H1 (cell line): ENCODE results near the gene DCAF12L2. TPM values are rescaled to one million over a fixed set of nuclear protein-coding genes. Genes with fewer than 3 reads are reported as not detected.

Experiments used
- CTCF ChIA-PET: fragments of 300-600 bp; sonication (Branson Sonifier 250); formaldehyde crosslinking; loops from one replicate; lab custom pipeline; 2021; ENCODE audit not compliant: partially characterized antibody; lab: Charles Lee
- POLR2A ChIA-PET: fragments of 300-600 bp; sonication (Branson Sonifier 250); formaldehyde crosslinking; loops from one replicate; lab custom pipeline; 2021; ENCODE audit warnings: inconsistent platforms; ENCODE audit not compliant: partially characterized antibody; lab: Charles Lee
- DNase-seq, 2 experiments: peaks; one replicate each; pipeline versions ENCODE4 v3.0.0 to v3.0.0-alpha.2; 2010 to 2022; ENCODE audit warnings: low spot score in 2 of 2, low read depth in 1 of 2, mixed read lengths in 1 of 2
- FAIRE-seq: peaks from 2 replicates; lab custom pipeline; 2011; peaks lifted over from hg19 to GRCh38; lab: Jason Lieb, UNC
- H2AFZ ChIP-seq: 2 replicates; pipeline ENCODE4 v1.8.1; 2012; ENCODE audit warnings: low read length, inconsistent platforms
- H2AK5ac ChIP-seq: 2 replicates; pipeline ENCODE4 v1.6.1; 2013; ENCODE audit warnings: low read depth, low read length
- H2BK120ac ChIP-seq: replicated peaks from 2 replicates; pipeline ENCODE3; 2013; ENCODE audit warnings: low read depth, low read length, inconsistent platforms
- H2BK12ac ChIP-seq: 2 replicates; pipeline ENCODE4 v1.6.1; 2013; ENCODE audit warnings: low read depth, low read length
- H2BK15ac ChIP-seq: 2 replicates; pipeline ENCODE4 v1.6.1; 2013; ENCODE audit warnings: low read length
- H2BK20ac ChIP-seq: 2 replicates; pipeline ENCODE4 v1.6.1; 2013; ENCODE audit warnings: low read length
- H2BK5ac ChIP-seq: 2 replicates; pipeline ENCODE4 v1.6.1; 2013; ENCODE audit warnings: low read depth, low read length
- H3K14ac ChIP-seq: 2 replicates; pipeline ENCODE4 v1.6.1; 2013; ENCODE audit warnings: inconsistent platforms; ENCODE audit not compliant: insufficient read length
- H3K18ac ChIP-seq: 2 replicates; pipeline ENCODE4 v1.6.1; 2013; ENCODE audit warnings: low read length; ENCODE audit errors: extremely low read depth
- H3K23ac ChIP-seq: 2 replicates; pipeline ENCODE4 v1.6.1; 2013; ENCODE audit warnings: inconsistent platforms; ENCODE audit not compliant: insufficient read length
- H3K23me2 ChIP-seq: 2 replicates; pipeline ENCODE4 v1.6.1; 2013; ENCODE audit warnings: low read depth, low read length
- H3K27ac ChIP-seq: 2 replicates; pipeline ENCODE4 v1.6.1; 2011; ENCODE audit warnings: low read depth, low read length, inconsistent platforms
- H3K27me3 ChIP-seq, 4 experiments: replicated peaks in 1 of 4; 1 replicate in 1 of 4; 2 replicates in 3 of 4; pipeline versions ENCODE4 v1.6.1 to v1.8.1; 2011 to 2013; ENCODE audit warnings: low read length in 3 of 4, mild to moderate bottlenecking in 3 of 4, inconsistent platforms in 2 of 4, mixed read lengths in 2 of 4, moderate library complexity in 1 of 4; ENCODE audit not compliant: control insufficient read depth in 3 of 4, insufficient read depth in 3 of 4; ENCODE audit errors: extremely low read depth in 1 of 4
- H3K36me3 ChIP-seq, 4 experiments: 2 replicates each; pipeline versions ENCODE4 v1.6.1 to v1.8.1; 2011 to 2013; ENCODE audit warnings: mild to moderate bottlenecking in 4 of 4, low read length in 3 of 4, moderate library complexity in 2 of 4, control low read depth in 1 of 4, inconsistent platforms in 1 of 4; ENCODE audit not compliant: insufficient read depth in 4 of 4, control insufficient read depth in 2 of 4
- H3K4ac ChIP-seq: replicated peaks from 2 replicates; pipeline ENCODE3; 2013; ENCODE audit warnings: low read length, low read depth, mixed read lengths, inconsistent platforms; ENCODE audit not compliant: insufficient read length
- H3K4me1 ChIP-seq, 4 experiments: replicated peaks in 1 of 4; 1 replicate in 1 of 4; 2 replicates in 3 of 4; pipeline versions ENCODE4 v1.6.1 to v1.8.1; 2011 to 2013; ENCODE audit warnings: low read length in 3 of 4, inconsistent platforms in 2 of 4, mixed read lengths in 1 of 4; ENCODE audit not compliant: insufficient read depth in 4 of 4, control insufficient read depth in 3 of 4
- H3K4me2 ChIP-seq, 2 experiments: 2 replicates each; pipeline versions ENCODE4 v1.6.1 to v1.8.1; 2011 to 2013; ENCODE audit warnings: low read depth in 2 of 2, low read length in 2 of 2, control low read depth in 1 of 2, inconsistent platforms in 1 of 2, mild to moderate bottlenecking in 1 of 2; ENCODE audit not compliant: insufficient read depth in 1 of 2
- H3K4me3 ChIP-seq, 4 experiments: fragments of 200-600, 300-600 bp in 1 of 4; sonication (generic), shearing (Covaris generic), sonication (Bioruptor Twin) in 1 of 4; 2 replicates each; pipeline versions ENCODE4 v1.5.1 to v1.8.1; 2011 to 2016; ENCODE audit warnings: low read length in 4 of 4, low read depth in 3 of 4, control low read depth in 2 of 4, inconsistent platforms in 2 of 4, mild to moderate bottlenecking in 2 of 4, mixed read lengths in 1 of 4, moderate library complexity in 1 of 4; ENCODE audit not compliant: insufficient read depth in 2 of 4; ENCODE audit errors: extremely low read depth in 1 of 4
- H3K56ac ChIP-seq: replicated peaks from 2 replicates; pipeline ENCODE3; 2013; ENCODE audit warnings: low read depth, mild to moderate bottlenecking, mixed read lengths, low read length, inconsistent platforms; ENCODE audit not compliant: insufficient read length
- H3K79me1 ChIP-seq: 2 replicates; pipeline ENCODE4 v1.6.1; 2013; ENCODE audit warnings: low read depth, low read length, control low read depth
- H3K79me2 ChIP-seq, 2 experiments: 2 replicates each; pipeline versions ENCODE4 v1.6.1 to v1.8.1; 2012 to 2013; ENCODE audit warnings: low read length in 2 of 2, mild to moderate bottlenecking in 2 of 2, inconsistent platforms in 1 of 2; ENCODE audit not compliant: insufficient read depth in 2 of 2, control insufficient read depth in 1 of 2
- H3K9ac ChIP-seq, 4 experiments: replicated peaks in 1 of 4; 1 replicate in 1 of 4; 2 replicates in 3 of 4; pipeline versions ENCODE4 v1.6.1 to v1.8.1; 2011 to 2013; ENCODE audit warnings: low read depth in 3 of 4, low read length in 3 of 4, control low read depth in 2 of 4, mild to moderate bottlenecking in 2 of 4, moderate library complexity in 2 of 4, inconsistent platforms in 1 of 4; ENCODE audit errors: extremely low read depth in 1 of 4
- H3K9me3 ChIP-seq, 2 experiments: 2 replicates each; pipeline versions ENCODE4 v1.6.1 to v1.8.1; 2012 to 2013; ENCODE audit warnings: mild to moderate bottlenecking in 2 of 2, moderate library complexity in 2 of 2, control low read depth in 1 of 2, inconsistent platforms in 1 of 2, low read depth in 1 of 2, low read length in 1 of 2, mixed read lengths in 1 of 2; ENCODE audit not compliant: insufficient read depth in 2 of 2
- H4K20me1 ChIP-seq, 2 experiments: replicated peaks in 1 of 2; 2 replicates each; pipeline versions ENCODE3 to v1.8.1; 2011 to 2013; ENCODE audit warnings: inconsistent platforms in 2 of 2, low read length in 2 of 2, mild to moderate bottlenecking in 1 of 2; ENCODE audit not compliant: insufficient read depth in 2 of 2, control insufficient read depth in 1 of 2
- H4K5ac ChIP-seq: 2 replicates; pipeline ENCODE4 v1.6.1; 2013; ENCODE audit warnings: low read length, low read depth, mixed read lengths, inconsistent platforms; ENCODE audit not compliant: insufficient read length
- H4K8ac ChIP-seq: 2 replicates; pipeline ENCODE4 v1.8.0; 2013; ENCODE audit warnings: mild to moderate bottlenecking, moderate library complexity, low read length, inconsistent platforms; ENCODE audit not compliant: insufficient read depth; ENCODE audit errors: extremely low read depth
- H4K91ac ChIP-seq: replicated peaks from 2 replicates; pipeline ENCODE3; 2013; ENCODE audit warnings: low read length, mixed read lengths, inconsistent platforms; ENCODE audit not compliant: insufficient read length
- CTCF ChIP-seq, 3 experiments: IDR thresholded peaks; 1 replicate in 2 of 3; 2 replicates in 1 of 3; pipeline versions ENCODE4 v1.5.1 to v1.6.1; 2011; ENCODE audit warnings: low read length in 3 of 3, mild to moderate bottlenecking in 3 of 3, inconsistent platforms in 2 of 3, low read depth in 1 of 3, moderate library complexity in 1 of 3; ENCODE audit not compliant: insufficient read depth in 1 of 3; ENCODE audit errors: control extremely low read depth in 1 of 3
- RAD21 ChIP-seq, 2 experiments: IDR thresholded peaks in 1 of 2; conservative IDR thresholded peaks in 1 of 2; 2 replicates each; pipeline ENCODE4 v1.6.1; 2011; ENCODE audit warnings: low read depth in 2 of 2, low read length in 2 of 2, improper control_type of control experiment in 1 of 2, inconsistent platforms in 1 of 2, mild to moderate bottlenecking in 1 of 2, moderate library complexity in 1 of 2
- SP1 ChIP-seq: IDR thresholded peaks from 2 replicates; pipeline ENCODE4 v1.6.1; 2011; ENCODE audit warnings: low read depth, low read length
- WGBS, 2 experiments: shearing (Covaris generic) in 1 of 2; methylation state at CpG; one replicate each; pipeline versions ENCODE4 v1.1.6 to v1.1.7; 2013 to 2015; ENCODE audit warnings: low lambda C conversion rate in 2 of 2, mixed read lengths in 2 of 2, inconsistent platforms in 1 of 2, low coverage in 1 of 2, missing lambda C conversion rate in 1 of 2; ENCODE audit not compliant: insufficient replicate concordance in 2 of 2, insufficient coverage in 1 of 2, insufficient read length in 1 of 2; ENCODE audit errors: extremely low coverage in 1 of 2, missing lambda C conversion rate in 1 of 2; 5-methylcytosine and 5-hydroxymethylcytosine counted together
- polyA plus RNA-seq, 7 experiments: library from polyadenylated mRNA; depleted of rRNA in 3 of 7; stranded (reverse) in 5 of 7; unstranded in 2 of 7; fragments of >200 nt in 5 of 7; fragments of 200-250 nt in 2 of 7; gene quantifications; 1 replicate in 5 of 7; 2 replicates in 1 of 7; 4 replicates in 1 of 7; pipeline versions ENCODE4 v1.2.1 to v1.2.3, GENCODE V29; 2011 to 2013; ENCODE audit warnings: missing spikeins in 2 of 7, mixed read lengths in 2 of 7
- total RNA-seq: library from RNA; stranded (reverse); fragmentation: NEBNext Ultra II Directional; extraction: Animal tissue kit (Norgen Biotek cat#: 25700); gene quantifications from 2 replicates; pipeline ENCODE4 v1.2.1, GENCODE V29; 2021

Gene DCAF12L2
- total and polyA plus RNA-seq, 2 of the 8 experiments (the other 6 are each of a cell fraction or from before 2014, with no cell fraction given), result 1.1 to 1.7 TPM

GRCh38 chrX:126141014-126141413 is 25.1 kb downstream of the DCAF12L2 start:
- H3K9ac ChIP-seq, result no peak overlapping the region
- H3K27me3 ChIP-seq, result no peaks in the 10 kb centered on the region
- TF ChIP-seq SP1, result no peak
- TF ChIP-seq RAD21 (IDR thresholded peaks at IDR 0.05 in 1 of 2, conservative IDR thresholded peaks at IDR 0.05 in 1 of 2; ENCODE audit: low read depth in 2 of 2, low read length in 2 of 2), result peak; percentile 34 to 54
- TF ChIP-seq CTCF (IDR thresholded peaks at IDR 0.05; ENCODE audit: control extremely low read depth in 1 of 3, insufficient read depth in 1 of 3, low read depth in 1 of 3, low read length in 3 of 3), result peak in 1 of 3 experiments; percentile 9; a peak in 1 of 4 replicates
- DNase-seq, result no peak
- no peaks in the 10 kb centered on the region for H3K4me1 ChIP-seq
- no peak overlapping the region for H3K23ac ChIP-seq
- no peak overlapping the region for H3K27ac ChIP-seq
- H3K4ac ChIP-seq, result no peak overlapping the region
- H3K9me3 ChIP-seq, result no peaks in the 10 kb centered on the region
- no peak overlapping the region for H3K18ac ChIP-seq
- FAIRE-seq, result no peak
- no peak overlapping the region for H3K4me2 ChIP-seq
- H4K5ac ChIP-seq, result no peak overlapping the region
- no peak overlapping the region for H3K56ac ChIP-seq
- H3K4me3 ChIP-seq, result no peak overlapping the region
- no peaks in the 10 kb centered on the region for H3K36me3 ChIP-seq
- 84% methylated on average over 2 of the region's 2 CpGs; no CpG with 5 or more reads in 1 of the 2 experiments for WGBS, 2 experiments
- H2BK5ac ChIP-seq, result no peak overlapping the region
- no peak overlapping the region for H2BK12ac ChIP-seq
- no peak overlapping the region for H4K8ac ChIP-seq
- no peaks in the 10 kb centered on the region for H3K79me1 ChIP-seq
- POLR2A ChIA-PET, result no interaction called here
- H3K14ac ChIP-seq, result no peak overlapping the region
- H2BK120ac ChIP-seq, result no peak overlapping the region
- H2AFZ ChIP-seq, result no peak overlapping the region
- no peak overlapping the region for H4K91ac ChIP-seq
- no peaks in the 10 kb centered on the region for H3K23me2 ChIP-seq
- no peaks in the 10 kb centered on the region for H4K20me1 ChIP-seq
- no peak overlapping the region for H2BK20ac ChIP-seq
- H2AK5ac ChIP-seq, result no peak overlapping the region
- CTCF ChIA-PET, result interaction anchor here (1.0 to 2.3 kb wide), 4 partner anchors 142 to 703 kb away, joined by 3 to 9 read pairs (median 5); no protein-coding TSS in a partner anchor
- H3K79me2 ChIP-seq, result no peaks in the 10 kb centered on the region
- no peak overlapping the region for H2BK15ac ChIP-seq
